IPS DF 19.7 (cell line): ENCODE results near the gene HNRNPH1.

Experiments
- DNase-seq: peaks from one replicate; pipeline ENCODE4 v3.0.0-alpha.2; 2013; ENCODE audit warnings: low read depth, low spot score

HNRNPH1 gene

GRCh38 chr5:179621551-179622214 lies 1.8 kb downstream of the HNRNPH1 start:
- no peak for DNase-seq

GRCh38 chr5:179620703-179621350 lies 2.6 kb downstream of the HNRNPH1 start:
- no peak for DNase-seq

GRCh38 chr5:179620293-179620692 lies 3.2 kb downstream of the HNRNPH1 start:
- DNase-seq = no peak

GRCh38 chr5:179619776-179620175 lies 3.7 kb downstream of the HNRNPH1 start:
- DNase-seq = no peak

GRCh38 chr5:179618923-179619554 lies 4.4 kb downstream of the HNRNPH1 start:
- no peak for DNase-seq

GRCh38 chr5:179617930-179618329 lies 5.5 kb downstream of the HNRNPH1 start:
- no peak for DNase-seq

GRCh38 chr5:179616002-179616594 lies 7.4 kb downstream of the HNRNPH1 start:
- DNase-seq = no peak

GRCh38 chr5:179615203-179615602 lies 8.3 kb downstream of the HNRNPH1 start:
- DNase-seq = no peak

GRCh38 chr5:179614745-179615144 lies 8.7 kb downstream of the HNRNPH1 start:
- DNase-seq = no peak

GRCh38 chr5:179613460-179614071 lies 9.9 kb downstream of the HNRNPH1 start:
- DNase-seq = no peak

GRCh38 chr5:179612577-179613459 lies 10.7 kb downstream of the HNRNPH1 start:
- DNase-seq = no peak

- no peak for DNase-seq
Observed at GRCh38 chr5:179610903-179611265, 12.6 kb downstream of the HNRNPH1 start.

GRCh38 chr5:179610109-179610902 lies 13.2 kb downstream of the HNRNPH1 start:
- DNase-seq = no peak

- no peak for DNase-seq
Observed at GRCh38 chr5:179609834-179610108, 13.7 kb downstream of the HNRNPH1 start.

- no peak for DNase-seq
Observed at GRCh38 chr5:179608131-179608581, 15.3 kb downstream of the HNRNPH1 start.

- DNase-seq = no peak
Observed at GRCh38 chr5:179607160-179607931, 16.1 kb downstream of the HNRNPH1 start.

GRCh38 chr5:179606910-179607159 lies 16.6 kb downstream of the HNRNPH1 start:
- no peak for DNase-seq

GRCh38 chr5:179606071-179606909 lies 17.2 kb downstream of the HNRNPH1 start:
- DNase-seq = no peak
